Activated CD8-positive, alpha-beta memory T cell treated with anti-CD3 and anti-CD28 coated beads for 1 hour (primary cell): ENCODE measurements around the gene SPATA13.
A peak's percentile ranks its signal among the peaks of the same experiment; 100 is the strongest.

ENCODE experiments used
- DNase-seq, 2 donors: peaks; one replicate each; pipeline ENCODE4 v3.0.0-alpha.2; 2020; ENCODE audit warnings: low read depth in 1 of 2; ENCODE audit errors: extremely low read depth in 1 of 2

The SPATA13 gene

DNA sequence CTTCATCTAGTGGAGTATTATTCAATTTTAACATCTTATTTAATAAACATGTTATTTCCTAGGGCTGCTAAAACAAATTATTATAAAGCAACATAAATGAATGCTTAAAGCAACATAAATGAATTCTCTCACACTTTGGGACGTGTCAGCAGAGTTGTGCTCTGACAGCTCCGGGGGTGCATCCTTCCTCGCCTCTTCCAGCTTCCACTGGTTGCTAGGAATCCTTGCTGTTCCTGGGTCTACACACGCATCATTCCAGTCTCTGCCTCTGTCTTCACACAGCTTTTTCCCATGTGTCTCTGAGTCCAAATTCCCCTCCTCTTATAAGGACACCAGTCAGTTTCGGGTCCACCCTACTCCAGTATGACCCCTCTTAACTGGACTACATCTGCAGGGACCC, 21.6 kb upstream of the SPATA13 start:
- no peak for DNase-seq

DNA sequence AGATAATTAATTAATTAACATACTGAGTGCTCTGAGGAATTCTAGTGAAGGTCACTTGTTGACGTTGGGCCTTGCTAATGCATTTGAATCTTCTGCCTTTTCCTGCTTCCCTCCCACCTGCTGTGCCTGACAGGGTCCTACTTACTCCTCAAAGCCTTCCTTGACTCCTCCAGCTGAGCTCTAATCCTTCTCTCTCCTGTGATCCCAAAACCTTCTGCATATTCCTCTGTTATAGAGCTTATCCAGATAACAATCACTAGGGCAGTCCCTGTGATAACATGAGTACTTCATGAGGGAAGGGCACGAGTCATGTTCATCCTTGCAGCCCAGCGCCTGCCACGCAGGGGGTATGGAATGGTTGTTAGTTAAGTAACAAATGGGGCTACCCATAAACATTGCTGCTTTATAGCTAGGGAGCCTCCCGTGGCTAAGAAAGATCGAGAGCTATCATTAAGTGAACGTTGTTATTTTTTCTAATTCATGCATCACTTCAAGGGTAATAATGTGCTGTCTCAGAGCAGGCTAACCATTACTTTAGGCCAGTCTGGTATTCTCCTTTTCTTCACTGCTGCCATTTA, 19.1 kb upstream of the SPATA13 start:
- no peak for DNase-seq

DNA sequence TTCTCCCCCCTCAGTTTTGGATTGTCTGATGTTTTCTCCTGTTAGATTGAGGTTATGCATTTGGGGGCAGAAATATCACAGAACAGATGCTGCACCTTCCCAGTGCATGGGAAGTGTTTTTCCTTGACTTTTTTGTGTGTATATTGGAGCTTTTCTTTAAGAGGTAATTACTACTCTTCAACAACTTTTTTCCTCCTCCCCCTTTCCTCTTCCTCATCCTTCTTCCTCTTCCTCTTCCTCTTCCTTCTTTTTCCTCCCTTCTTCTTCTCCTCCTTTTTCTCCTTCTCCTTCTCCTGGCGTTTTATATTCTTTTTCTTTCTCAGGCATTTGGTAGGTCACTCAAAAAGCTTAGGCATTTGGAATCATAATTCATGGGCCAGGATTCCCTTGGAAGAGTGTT, 18.1 kb upstream of the SPATA13 start:
- DNase-seq, result no peak

DNA sequence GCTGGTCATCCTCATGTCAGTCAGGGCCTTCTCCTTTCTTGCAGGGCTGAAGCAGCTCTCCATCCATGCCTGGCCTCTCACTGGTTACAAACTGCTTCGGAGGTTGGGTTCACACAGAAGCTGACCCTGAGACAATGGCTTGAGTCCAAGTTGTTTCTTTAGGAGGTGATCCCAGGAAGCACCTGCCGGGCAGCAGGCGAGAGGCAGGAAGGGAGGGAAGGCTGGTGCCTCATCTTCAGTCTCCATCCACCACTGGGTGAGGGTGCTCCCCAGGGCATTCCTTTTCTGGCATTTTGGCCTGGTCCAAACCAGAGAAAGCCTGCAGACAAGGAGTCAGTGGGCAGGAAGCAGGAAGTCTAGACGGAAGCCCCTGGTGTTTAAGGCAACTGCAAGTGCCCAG, 17.6 kb upstream of the SPATA13 start:
- no peak for DNase-seq

DNA sequence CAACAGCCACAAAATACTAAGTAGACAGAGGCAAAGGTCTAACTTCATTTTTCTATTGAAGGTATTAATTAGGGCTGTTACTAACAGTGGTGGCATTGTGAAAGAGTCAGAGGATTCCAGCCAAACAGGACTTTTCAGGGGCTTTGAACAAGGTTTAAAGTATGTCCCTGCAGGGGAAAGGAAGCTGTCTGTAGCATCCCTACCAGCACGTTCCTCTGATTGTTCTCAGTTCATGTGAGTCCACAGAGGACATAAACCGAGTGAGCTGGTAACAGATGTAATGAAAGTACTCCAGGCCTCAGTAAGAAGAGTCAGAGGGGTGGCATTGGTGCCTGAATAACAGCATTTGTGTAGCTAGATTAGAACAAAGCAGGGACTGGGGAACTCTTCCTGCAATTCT, 15.3 kb upstream of the SPATA13 start:
- no peak for DNase-seq

GRCh38 chr13:24145674-24146073, 14.8 kb upstream of the SPATA13 start:
- no peak for DNase-seq

DNA sequence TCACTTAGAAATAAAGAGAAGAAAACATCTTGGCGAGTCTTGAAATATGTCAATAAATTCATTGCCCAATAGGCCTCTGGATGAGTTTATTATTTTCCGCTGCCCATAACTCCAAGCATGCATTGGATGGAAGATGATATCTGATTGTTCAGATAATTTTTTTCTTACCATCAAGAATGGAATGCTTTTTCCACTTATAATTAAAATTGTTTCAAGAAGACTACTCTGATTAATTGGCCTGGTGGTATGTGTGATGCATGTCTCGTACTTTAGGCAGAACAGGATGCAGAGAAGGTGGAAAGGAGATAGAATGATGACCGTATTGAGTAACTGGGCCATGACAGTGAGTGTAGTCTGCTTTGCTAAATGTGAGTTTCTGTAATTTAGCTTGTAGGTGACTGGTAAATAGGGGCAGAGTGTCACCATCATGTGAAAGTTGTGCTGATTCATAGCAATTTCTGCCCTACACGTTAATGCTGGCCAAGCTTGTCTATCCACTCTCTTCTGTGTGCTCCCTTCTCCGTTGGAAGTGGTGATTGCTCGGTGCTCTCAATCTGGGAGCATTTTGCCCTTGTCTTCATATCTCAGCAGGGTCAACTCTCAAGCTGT, 13.5 kb upstream of the SPATA13 start:
- no peak for DNase-seq

GRCh38 chr13:24147570-24147963, 13.0 kb upstream of the SPATA13 start:
- no peak for DNase-seq

GRCh38 chr13:24148414-24149235, 11.9 kb upstream of the SPATA13 start:
- no peak for DNase-seq

DNA sequence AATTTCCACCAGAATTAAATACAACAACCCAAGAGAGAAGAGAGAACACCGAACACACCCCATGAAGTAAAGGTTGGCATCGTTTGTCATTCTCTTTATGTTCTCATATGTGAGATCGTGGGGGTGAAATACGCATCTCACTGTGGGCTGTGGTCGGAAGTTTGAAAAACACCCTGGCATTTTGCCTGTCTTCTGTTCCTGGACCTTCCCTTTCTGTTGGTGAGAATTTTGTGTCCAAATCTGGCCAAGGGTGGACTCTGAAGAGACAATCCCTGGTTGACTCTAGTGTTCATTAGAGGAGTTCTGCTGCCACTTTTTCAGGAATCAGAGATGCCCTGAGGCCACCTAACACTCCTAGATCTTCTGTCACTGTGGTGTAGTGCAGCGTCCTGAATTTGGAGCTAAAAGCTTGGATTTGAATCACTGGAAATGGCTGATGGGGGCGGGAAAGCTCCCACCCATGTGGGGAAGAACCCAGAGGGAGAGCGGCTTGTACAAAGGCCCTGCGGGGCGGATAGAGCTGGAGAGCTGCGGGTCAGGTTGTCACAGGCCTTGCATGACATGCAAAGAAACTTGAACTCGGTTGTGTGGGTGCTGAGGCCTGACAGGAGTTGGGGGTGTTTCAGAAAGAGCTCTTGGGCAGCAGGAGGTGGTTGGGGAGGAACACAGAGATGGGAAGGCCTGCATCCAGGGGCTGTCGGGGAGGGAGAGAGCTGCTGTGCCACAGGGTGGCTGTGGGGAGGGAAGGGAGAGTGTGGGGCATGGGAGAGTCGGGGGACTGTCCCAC, 11.1 kb upstream of the SPATA13 start:
- DNase-seq, result no peak

DNA sequence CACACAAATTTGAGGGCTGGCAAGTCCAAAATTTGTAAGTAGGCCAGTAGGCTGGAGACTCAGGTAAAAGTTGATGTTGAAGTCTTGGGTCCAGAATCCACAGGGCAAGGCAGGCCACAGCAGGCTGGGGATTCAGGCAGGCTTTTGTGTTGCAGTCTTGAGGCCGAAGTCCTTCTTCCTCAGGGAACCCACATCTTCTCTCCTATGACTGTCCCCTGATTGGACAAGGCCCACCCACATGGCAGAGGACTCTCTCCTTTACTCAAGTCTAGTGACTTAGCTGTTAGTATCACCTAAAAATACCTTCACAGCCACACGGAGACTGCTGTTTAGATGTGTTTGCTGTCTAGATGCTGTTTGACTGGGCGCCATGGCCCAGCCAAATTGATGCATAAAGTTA, 9.9 kb upstream of the SPATA13 start:
- no peak for DNase-seq

DNA sequence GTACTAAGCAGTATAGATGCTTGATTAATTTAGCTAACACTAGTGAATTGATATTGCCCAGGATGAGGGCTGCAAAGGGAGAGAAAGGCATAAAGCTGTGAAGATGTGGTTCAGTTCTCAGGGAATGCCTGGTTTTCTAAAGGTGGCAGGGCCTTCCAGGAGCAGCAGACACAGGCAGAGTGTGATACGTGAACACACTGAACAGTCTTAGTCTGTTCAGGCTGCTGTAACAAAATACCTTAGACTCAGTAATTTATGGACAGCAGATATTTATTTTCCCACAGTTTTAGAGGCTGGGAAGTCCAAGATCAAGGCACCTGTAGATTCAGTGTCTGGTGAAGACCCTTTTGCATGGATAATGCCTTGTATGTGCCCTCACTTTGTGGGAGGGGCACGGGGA, 8.7 kb upstream of the SPATA13 start:
- DNase-seq, result no peak

- no peak for DNase-seq
Measured at GRCh38 chr13:24152292-24153214, 8.0 kb upstream of the SPATA13 start.

DNA sequence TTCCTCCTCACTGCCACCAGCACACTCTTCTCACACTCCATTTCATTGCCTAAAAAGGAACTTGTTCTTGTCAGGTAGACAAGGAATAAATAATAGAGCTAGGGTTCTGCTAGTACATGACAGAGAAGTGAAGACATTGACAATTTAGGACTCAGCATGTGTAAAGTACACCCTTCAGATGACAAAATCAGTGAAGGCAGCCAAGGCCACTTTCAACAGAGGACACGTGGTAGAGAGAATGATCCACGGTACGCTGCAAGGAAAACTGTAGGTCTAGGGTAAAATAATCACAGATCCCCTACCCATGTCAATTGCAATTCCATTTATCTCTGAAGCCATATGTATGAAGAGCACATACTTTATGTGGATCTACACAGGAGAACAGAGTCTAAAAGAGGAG, 7.2 kb upstream of the SPATA13 start:
- DNase-seq, result no peak

DNA sequence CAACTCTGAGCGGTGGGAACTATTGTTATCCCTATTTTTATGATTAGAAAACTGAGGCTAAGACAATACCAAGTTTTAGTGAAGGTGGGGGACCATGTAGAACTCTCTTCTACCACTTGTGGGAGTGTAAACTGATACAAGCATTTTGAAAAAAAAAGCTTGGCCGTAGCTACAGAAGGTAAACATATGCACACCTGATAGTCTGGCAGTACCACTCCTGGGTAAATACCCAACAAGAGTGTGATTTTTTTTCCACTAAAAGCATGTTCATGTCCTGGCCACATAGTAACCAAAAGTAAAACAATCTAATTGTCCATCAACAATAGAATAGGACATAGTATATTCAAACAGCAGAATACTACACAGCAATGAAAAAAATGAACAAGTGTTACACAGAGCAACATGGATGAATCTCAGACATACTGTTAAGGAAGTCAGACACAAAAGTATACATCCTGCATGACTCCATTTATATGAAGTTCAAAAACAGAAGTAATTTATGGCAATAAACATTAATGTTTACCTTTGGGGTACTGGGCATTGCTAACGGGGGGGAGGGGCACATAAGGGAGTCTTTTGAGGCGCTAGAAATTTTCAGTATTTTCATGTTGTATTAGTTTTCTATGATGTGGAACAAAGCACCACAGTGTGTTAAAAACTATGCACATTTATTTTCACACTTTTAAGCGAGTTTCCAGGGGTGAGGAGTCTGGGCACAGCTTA, 6.4 kb upstream of the SPATA13 start:
- DNase-seq, result no peak

- DNase-seq, result no peak
Measured at GRCh38 chr13:24159357-24159756, 1.2 kb upstream of the SPATA13 start.

- peak in 1 of 2 donors; percentile 22 for DNase-seq
Measured at GRCh38 chr13:24161010-24161775, 673 bp downstream of the SPATA13 start.

GRCh38 chr13:24161980-24162525, 1.5 kb downstream of the SPATA13 start:
- no peak for DNase-seq

- no peak for DNase-seq
Measured at GRCh38 chr13:24162604-24163003, 2.1 kb downstream of the SPATA13 start.
